GM21390 (cell line): Measurements from ENCODE around the gene GOPC.
"Not testable (repeated sequence)": the region's sequence is repeated elsewhere in the genome, so short reads cannot be mapped to it uniquely, and the experiment has no call there.

ENCODE experiments used
- ATAC-seq: cut with Tn5 transposase; IDR thresholded peaks from one replicate; pipeline ENCODE4 v1.9.1; 2021; ENCODE audit not compliant: unreplicated experiment

Gene GOPC

DNA sequence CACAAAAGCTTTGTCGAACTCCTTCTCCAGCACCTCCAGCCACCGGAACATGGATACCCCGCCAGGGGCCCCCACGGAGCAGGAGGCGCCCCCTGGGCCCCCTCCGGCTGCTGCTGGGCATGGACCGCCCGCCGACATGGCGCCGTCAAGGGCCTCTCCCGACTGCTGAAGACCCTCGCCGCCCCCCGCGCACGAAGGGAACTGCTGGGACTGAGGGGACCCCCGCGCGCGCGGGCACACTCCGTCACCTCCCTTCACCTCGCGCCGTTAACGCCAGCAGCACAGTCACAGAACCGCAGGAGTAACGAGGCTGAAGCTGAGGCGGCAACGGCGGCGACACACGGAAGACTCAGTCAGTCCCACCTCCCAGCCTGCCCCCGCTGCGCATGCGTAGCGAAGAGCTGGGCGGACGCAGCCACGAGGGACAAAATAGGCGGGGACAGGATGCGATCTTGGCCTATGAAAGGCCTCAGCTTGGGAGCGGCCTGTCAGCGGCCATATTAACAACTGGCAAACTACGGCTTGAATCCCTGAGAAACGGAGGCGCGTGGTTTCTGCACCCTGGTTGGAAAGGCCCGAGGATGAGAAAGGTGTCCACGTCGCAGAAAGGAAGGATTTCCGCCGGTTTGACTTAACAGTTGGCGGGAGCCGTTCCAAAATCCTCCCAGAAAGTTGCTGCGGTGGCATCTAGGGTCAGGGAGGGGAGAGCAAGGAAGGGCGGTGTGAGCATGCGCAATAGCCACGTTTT is at the start of gene GOPC:
Gene GOPC, minus strand, starts transcription at position 361 of the 748 bp plus-strand sequence. Its CDS starts 223 bp downstream, at position 138.
- peak; percentile 89 for ATAC-seq

- not testable (repeated sequence) for ATAC-seq
Measured at GRCh38 chr6:117651984-117652383, 49.7 kb upstream of the GOPC start.

GRCh38 chr6:117642976-117643375 is 40.7 kb upstream of the GOPC start:
- no peak for ATAC-seq

DNA sequence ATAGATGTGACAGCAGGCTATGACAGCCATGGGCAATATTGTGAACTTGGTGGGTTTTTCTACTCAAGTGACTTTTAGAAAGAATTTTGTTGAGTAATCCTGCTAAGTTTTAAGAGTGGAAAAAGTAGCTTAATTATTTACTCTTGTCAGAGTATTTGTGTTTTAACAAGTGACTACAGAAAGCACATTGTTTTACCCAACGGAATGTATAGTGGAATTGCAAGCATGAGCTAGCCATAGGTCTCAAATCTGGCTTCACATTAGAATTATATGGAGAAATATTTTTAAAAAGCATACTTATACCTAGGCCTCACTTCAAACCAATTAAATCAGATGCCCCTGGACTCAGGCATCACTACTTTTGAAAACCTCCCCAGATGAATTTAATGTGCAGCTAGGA is 35.5 kb upstream of the GOPC start:
- ATAC-seq: no peak

- ATAC-seq: no peak
Measured at GRCh38 chr6:117629119-117629660, 26.9 kb upstream of the GOPC start.

- no peak for ATAC-seq
Measured at GRCh38 chr6:117627533-117627932, 25.2 kb upstream of the GOPC start.

DNA sequence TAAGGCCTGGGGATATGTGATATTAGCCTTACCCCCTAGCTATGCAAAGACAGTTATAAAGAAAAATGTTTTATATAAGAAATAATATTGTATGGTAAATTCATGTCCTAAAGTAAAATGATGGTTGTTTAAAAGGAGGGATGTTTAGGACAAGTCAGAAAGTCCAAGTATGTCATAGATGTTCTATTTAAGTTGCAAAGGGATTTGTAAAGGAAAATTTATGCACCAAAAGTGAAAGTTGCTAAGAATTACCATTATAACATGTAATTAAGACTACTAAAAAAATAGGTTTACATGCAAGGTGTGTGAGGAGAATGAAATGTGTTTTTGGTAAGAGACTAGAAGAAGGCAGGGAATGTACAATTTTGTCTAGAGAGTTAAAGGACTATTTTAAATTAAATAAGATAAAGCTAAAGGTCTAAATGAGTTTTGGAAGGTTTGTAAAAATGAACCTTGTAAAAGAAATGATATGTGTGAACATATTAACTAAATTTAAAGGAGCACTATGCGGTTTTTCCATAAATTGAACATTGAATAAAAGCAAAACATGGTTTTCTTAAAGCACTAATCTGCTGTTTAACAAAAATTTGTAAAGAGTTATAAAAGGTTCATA is 22.7 kb upstream of the GOPC start:
- ATAC-seq: no peak

DNA sequence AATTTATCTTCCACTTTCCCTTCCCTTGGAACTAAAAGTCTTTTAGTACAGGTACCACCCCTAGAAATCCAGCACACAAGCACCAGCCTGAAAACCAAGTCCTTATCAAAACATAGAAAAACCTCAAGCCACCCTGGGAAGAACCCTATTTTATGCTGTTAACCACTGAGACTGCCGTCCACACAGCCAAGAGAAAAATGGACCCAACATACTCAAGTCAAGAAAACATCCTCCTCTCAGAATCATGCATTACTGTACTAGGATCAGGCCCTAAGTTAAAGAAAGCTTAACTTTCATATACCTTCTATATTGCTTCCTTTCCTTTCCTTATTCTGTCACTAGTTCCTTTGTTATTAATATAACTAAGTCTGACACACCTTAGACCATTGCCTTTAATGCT is 16.9 kb upstream of the GOPC start:
- no peak for ATAC-seq

GRCh38 chr6:117617210-117618035 is 15.1 kb upstream of the GOPC start:
- no peak for ATAC-seq

DNA sequence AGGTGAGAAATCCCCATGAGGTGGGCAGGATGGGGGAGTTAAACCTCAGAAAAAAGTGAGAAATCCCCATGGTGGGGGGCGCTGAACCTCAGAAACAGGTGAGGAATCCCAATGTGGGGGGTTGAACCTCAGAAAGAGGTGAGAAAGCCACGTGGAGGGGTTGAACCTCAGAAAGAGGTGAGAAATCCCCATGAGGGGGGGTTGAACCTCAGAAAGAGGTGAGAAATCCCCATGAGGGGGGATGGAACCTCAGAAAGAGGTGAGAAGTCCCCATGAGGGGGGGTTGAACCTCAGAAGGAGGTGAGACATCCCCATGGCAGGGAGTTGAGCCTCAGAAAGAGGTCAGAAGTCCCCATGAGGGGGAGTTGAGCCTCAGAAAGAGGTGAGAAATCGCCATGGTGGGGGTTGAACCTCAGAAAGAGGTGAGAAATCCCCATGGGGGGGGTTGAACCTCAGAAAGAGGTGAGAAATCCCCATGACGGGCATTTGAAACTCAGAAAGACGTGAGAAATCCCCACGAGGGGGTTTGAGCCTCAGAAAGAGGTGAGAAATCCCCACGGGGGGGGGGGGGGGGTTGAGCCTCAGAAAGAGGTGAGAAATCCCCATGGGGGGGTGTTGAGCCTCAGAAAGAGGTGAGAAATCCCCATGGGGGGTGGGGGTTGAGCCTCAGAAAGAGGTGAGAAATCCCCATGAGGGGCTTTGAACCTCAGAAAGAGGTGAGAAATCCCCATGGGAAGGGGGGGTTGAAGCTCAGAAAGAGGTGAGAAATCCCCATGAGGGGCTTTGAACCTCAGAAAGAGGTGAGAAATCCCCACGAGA is 14.3 kb upstream of the GOPC start:
- ATAC-seq: no peak

GRCh38 chr6:117615750-117616390 is 13.6 kb upstream of the GOPC start:
- no peak for ATAC-seq

GRCh38 chr6:117613920-117614560 is 11.7 kb upstream of the GOPC start:
- no peak for ATAC-seq

DNA sequence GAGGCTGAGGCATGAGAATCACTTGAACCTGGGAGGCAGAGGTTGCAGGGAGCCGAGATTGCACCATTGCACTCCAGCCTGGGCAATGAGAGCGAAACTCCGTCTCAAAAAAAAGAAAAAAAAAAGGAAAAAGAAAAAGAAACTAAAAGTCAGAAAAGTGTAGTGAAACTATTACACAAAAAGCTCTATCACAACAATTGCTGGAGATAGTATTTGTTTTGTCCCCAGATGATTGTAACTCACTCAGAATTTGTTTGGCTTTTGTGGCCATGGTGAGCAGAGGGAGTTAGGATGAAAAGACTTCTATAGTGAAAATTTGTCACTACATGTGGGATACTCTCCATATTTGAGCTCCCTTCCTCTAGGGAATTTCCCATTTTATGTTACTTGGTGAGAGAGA is 5.2 kb upstream of the GOPC start:
- peak; percentile 25 for ATAC-seq

GRCh38 chr6:117605169-117605826 is 3.0 kb upstream of the GOPC start:
- peak; percentile 41 for ATAC-seq

DNA sequence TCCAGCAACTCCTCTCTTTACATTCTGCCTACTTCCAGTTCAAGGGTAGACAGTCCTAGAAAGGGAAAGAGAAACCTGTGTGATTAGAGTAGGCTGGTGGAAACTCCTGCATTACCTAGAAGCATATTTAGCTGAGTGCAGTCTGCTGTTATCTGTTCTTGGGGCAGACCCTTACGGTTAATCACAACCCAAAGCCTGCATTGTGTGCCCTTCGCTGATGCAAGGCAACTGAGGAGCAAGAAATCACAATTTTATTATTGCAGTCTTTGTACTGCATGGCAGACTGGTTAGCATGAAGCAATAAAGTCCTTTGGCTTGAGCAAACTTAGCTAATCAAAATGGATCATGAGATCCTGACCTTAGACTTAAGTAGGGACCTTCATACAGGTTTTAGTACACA is 1.5 kb upstream of the GOPC start:
- no peak for ATAC-seq

DNA sequence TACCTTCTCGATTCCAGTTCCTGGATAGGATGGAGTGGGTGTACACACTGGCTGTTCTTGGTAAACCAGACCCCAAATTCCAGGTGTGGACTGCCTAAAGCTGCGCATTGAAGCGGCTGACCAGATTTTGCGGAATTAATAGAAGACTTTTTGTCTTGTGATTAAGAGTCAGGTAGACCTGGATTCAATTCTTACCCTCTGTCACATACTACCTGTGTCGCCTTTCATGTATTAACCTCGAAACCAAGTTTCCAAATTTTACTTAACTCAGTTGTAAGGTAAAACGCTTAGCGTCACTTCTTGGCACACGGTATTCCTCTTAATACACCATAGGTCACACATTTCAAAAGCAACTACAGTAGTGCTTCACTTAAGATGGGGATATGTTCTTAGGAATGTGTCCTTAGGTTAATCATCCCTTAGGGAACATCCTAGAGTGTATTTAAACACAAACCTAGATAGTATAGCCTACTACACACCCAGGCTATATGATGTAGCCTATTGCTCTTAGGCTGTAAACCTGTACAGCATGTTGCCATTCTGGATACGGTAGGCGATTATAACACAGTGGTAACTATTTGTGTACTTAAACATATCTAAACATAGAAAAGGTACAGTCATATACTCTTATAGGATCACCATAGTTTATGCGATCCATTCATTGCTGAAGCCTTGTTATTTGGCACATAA is 733 bp upstream of the GOPC start:
- no peak for ATAC-seq

- ATAC-seq: peak; percentile 6
Measured at GRCh38 chr6:117601811-117602150, 530 bp downstream of the GOPC start.

GRCh38 chr6:117600008-117600743 is 2.1 kb downstream of the GOPC start:
- no peak for ATAC-seq
